Astrocyte (in vitro differentiated cells and primary cell): ENCODE measurements around the gene SUN2. TPM values are rescaled to one million over a fixed set of nuclear protein-coding genes. Genes with fewer than 3 reads are reported as not detected.

Experiments used
- DNase-seq: peaks from one replicate; pipeline ENCODE4 v3.0.0-alpha.2; 2010; ENCODE audit warnings: low read depth
- FAIRE-seq: peaks from 2 replicates; lab custom pipeline; 2011; peaks lifted over from hg19 to GRCh38; lab: Jason Lieb, UNC
- H2AFZ ChIP-seq: 2 replicates; pipeline ENCODE4 v1.6.0; 2012; ENCODE audit warnings: low read depth, low read length, inconsistent platforms
- H3K27ac ChIP-seq: 2 replicates; pipeline ENCODE4 v1.5.1; 2011; ENCODE audit warnings: low read depth, low read length, inconsistent platforms
- H3K27me3 ChIP-seq: 2 replicates; pipeline ENCODE4 v1.6.0; 2011; ENCODE audit warnings: low read length, inconsistent platforms; ENCODE audit not compliant: insufficient read depth
- H3K36me3 ChIP-seq: 2 replicates; pipeline ENCODE4 v1.5.1; 2011; ENCODE audit warnings: low read length, inconsistent platforms; ENCODE audit not compliant: insufficient read depth
- H3K4me1 ChIP-seq: 2 replicates; pipeline ENCODE4 v1.5.1; 2011; ENCODE audit warnings: low read length, inconsistent platforms; ENCODE audit not compliant: insufficient read depth
- H3K4me2 ChIP-seq: 2 replicates; pipeline ENCODE4 v1.6.0; 2012; ENCODE audit warnings: low read length, inconsistent platforms
- H3K4me3 ChIP-seq: 2 replicates; pipeline ENCODE4 v1.5.1; 2011; ENCODE audit warnings: low read depth, mild to moderate bottlenecking, low read length, inconsistent platforms; ENCODE audit not compliant: insufficient read depth
- H3K79me2 ChIP-seq: 2 replicates; pipeline ENCODE4 v1.6.0; 2012; ENCODE audit warnings: mild to moderate bottlenecking, low read length, inconsistent platforms; ENCODE audit not compliant: insufficient read depth
- H3K9ac ChIP-seq: 2 replicates; pipeline ENCODE4 v1.6.0; 2012; ENCODE audit warnings: mild to moderate bottlenecking, low read length, inconsistent platforms
- H3K9me3 ChIP-seq: 2 replicates; pipeline ENCODE4 v1.5.1; 2012; ENCODE audit warnings: low read depth, mild to moderate bottlenecking, low read length, inconsistent platforms; ENCODE audit not compliant: insufficient read depth
- H4K20me1 ChIP-seq: 2 replicates; pipeline ENCODE4 v1.6.0; 2012; ENCODE audit warnings: low read length, inconsistent platforms; ENCODE audit not compliant: insufficient read depth
- H3K27ac Mint-ChIP-seq: one replicate; pipeline ENCODE4 v1.8.0; 2021; ENCODE audit warnings: mild to moderate bottlenecking, mixed read lengths; ENCODE audit not compliant: unreplicated experiment
- H3K27me3 Mint-ChIP-seq: one replicate; pipeline ENCODE4 v1.8.0; 2021; ENCODE audit warnings: low read depth, mixed read lengths; ENCODE audit not compliant: unreplicated experiment
- H3K36me3 Mint-ChIP-seq: one replicate; pipeline ENCODE4 v1.8.0; 2021; ENCODE audit warnings: low read depth, mixed read lengths; ENCODE audit not compliant: unreplicated experiment
- H3K4me1 Mint-ChIP-seq: one replicate; pipeline ENCODE4 v1.8.0; 2021; ENCODE audit warnings: low read depth, mixed read lengths; ENCODE audit not compliant: unreplicated experiment
- H3K4me3 Mint-ChIP-seq: one replicate; pipeline ENCODE4 v1.8.0; 2021; ENCODE audit warnings: mild to moderate bottlenecking, moderate library complexity, mixed read lengths; ENCODE audit not compliant: unreplicated experiment
- H3K9me3 Mint-ChIP-seq: one replicate; pipeline ENCODE4 v1.8.0; 2021; ENCODE audit warnings: mild to moderate bottlenecking, mixed read lengths; ENCODE audit not compliant: unreplicated experiment
- EZH2 ChIP-seq: IDR thresholded peaks from 2 replicates; pipeline ENCODE4 v1.6.1; 2012; ENCODE audit warnings: mild to moderate bottlenecking, low read length, inconsistent platforms; ENCODE audit not compliant: insufficient read depth
- total RNA-seq: library from RNA; stranded (reverse); gene quantifications from 2 replicates; pipeline ENCODE4 v1.2.1, GENCODE V29; 2021
- TF ChIP-seq, protein P1 (sequence below): IDR thresholded peaks from 2 replicates; pipeline ENCODE4 v1.5.1; 2011; ENCODE audit warnings: low read depth, mild to moderate bottlenecking, inconsistent platforms, low read length, moderate library complexity; ENCODE audit not compliant: insufficient read depth

The SUN2 gene
- total RNA-seq, 1 donor from 2014 or later: 46.5 TPM

DNA sequence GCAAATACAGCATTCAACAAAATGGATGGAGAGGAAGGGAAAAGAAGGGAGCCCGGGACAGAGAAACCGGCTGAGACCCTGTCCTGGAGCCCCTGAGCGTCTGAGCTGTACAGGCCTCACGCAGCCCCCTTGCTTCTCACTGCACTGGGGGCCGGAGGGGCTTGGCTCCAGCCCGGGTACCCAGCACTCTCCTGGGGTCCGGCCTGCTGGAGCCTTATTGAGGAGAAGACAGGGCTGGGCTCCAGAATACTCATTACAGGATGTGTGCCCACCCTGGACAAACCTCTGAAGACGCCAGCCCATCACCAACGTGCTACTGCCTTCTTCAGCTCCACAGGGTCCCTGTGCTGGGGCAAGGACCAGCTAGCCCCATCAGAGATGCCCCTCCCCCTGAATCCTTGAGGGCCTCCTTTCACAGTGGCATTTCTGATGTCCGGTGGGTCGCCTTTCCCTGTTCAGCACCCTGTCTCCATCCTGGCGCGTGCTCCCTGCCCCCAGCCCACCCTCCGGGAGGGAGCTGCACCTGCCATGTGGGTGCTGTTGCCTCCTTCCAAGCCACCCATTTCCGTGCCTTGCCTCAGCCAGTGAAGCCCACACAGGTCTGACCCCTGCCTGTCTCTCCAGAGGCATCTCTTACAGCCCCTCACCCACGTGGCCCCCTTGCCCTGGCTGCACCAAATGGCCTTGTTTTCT lies 14.6 kb upstream of the SUN2 start:
- Histone ChIP-seq H3K79me2 (no peaks in the 10 kb centered on the region), H3K9me3 (no peaks in the 10 kb centered on the region), H3K27ac (no peak overlapping the region), H3K9ac (no peak overlapping the region), H3K4me1 (no peaks in the 10 kb centered on the region), H3K36me3 (no peaks in the 10 kb centered on the region), H4K20me1 (no peaks in the 10 kb centered on the region), H3K4me3 (no peak overlapping the region), H3K4me2 (no peak overlapping the region), H3K27me3 (no peaks in the 10 kb centered on the region), H2AFZ (no peak overlapping the region)
- no peaks in the 10 kb centered on the region for H3K4me1 Mint-ChIP-seq
- TF ChIP-seq EZH2: no peak
- TF ChIP-seq, protein P1, sequence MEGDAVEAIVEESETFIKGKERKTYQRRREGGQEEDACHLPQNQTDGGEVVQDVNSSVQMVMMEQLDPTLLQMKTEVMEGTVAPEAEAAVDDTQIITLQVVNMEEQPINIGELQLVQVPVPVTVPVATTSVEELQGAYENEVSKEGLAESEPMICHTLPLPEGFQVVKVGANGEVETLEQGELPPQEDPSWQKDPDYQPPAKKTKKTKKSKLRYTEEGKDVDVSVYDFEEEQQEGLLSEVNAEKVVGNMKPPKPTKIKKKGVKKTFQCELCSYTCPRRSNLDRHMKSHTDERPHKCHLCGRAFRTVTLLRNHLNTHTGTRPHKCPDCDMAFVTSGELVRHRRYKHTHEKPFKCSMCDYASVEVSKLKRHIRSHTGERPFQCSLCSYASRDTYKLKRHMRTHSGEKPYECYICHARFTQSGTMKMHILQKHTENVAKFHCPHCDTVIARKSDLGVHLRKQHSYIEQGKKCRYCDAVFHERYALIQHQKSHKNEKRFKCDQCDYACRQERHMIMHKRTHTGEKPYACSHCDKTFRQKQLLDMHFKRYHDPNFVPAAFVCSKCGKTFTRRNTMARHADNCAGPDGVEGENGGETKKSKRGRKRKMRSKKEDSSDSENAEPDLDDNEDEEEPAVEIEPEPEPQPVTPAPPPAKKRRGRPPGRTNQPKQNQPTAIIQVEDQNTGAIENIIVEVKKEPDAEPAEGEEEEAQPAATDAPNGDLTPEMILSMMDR: no peak
- H3K27ac Mint-ChIP-seq: no peak overlapping the region
- H3K9me3 Mint-ChIP-seq: no peaks in the 10 kb centered on the region
- FAIRE-seq (no peak), DNase-seq (no peak)
- no peak overlapping the region for H3K4me3 Mint-ChIP-seq
- no peaks in the 10 kb centered on the region for H3K36me3 Mint-ChIP-seq
- peaks cover 13% of the 10 kb centered on the region for H3K27me3 Mint-ChIP-seq

- Histone ChIP-seq H3K27ac (no peak overlapping the region), H3K4me2 (no peak overlapping the region), H3K36me3 (no peaks in the 10 kb centered on the region), H3K9me3 (no peaks in the 10 kb centered on the region), H3K27me3 (no peaks in the 10 kb centered on the region), H3K9ac (no peak overlapping the region), H3K4me1 (peaks cover 10% of the 10 kb centered on the region), H3K4me3 (no peak overlapping the region), H4K20me1 (no peaks in the 10 kb centered on the region), H2AFZ (no peak overlapping the region), H3K79me2 (no peaks in the 10 kb centered on the region)
- H3K4me3 Mint-ChIP-seq: no peak overlapping the region
- H3K4me1 Mint-ChIP-seq: no peaks in the 10 kb centered on the region
- H3K27me3 Mint-ChIP-seq: peaks cover 13% of the 10 kb centered on the region
- DNase-seq (no peak), FAIRE-seq (no peak)
- H3K36me3 Mint-ChIP-seq: no peaks in the 10 kb centered on the region
- H3K27ac Mint-ChIP-seq: no peak overlapping the region
- no peaks in the 10 kb centered on the region for H3K9me3 Mint-ChIP-seq
- no peak for TF ChIP-seq EZH2
- TF ChIP-seq, protein P1: no peak
Observed at GRCh38 chr22:38768036-38768435, 12.2 kb upstream of the SUN2 start.

GRCh38 chr22:38767313-38767712 lies 11.5 kb upstream of the SUN2 start:
- Mint-ChIP-seq H3K27ac (no peak overlapping the region), H3K4me1 (no peaks in the 10 kb centered on the region), H3K27me3 (peaks cover 13% of the 10 kb centered on the region), H3K36me3 (no peaks in the 10 kb centered on the region), H3K9me3 (no peaks in the 10 kb centered on the region), H3K4me3 (no peak overlapping the region)
- H3K79me2 ChIP-seq: no peaks in the 10 kb centered on the region
- H4K20me1 ChIP-seq: no peaks in the 10 kb centered on the region
- H3K4me3 ChIP-seq: no peak overlapping the region
- H3K4me2 ChIP-seq: no peak overlapping the region
- no peak overlapping the region for H2AFZ ChIP-seq
- peaks cover 10% of the 10 kb centered on the region for H3K4me1 ChIP-seq
- FAIRE-seq: no peak
- H3K9me3 ChIP-seq: no peaks in the 10 kb centered on the region
- no peak overlapping the region for H3K27ac ChIP-seq
- H3K36me3 ChIP-seq: no peaks in the 10 kb centered on the region
- H3K27me3 ChIP-seq: no peaks in the 10 kb centered on the region
- no peak overlapping the region for H3K9ac ChIP-seq
- no peak for DNase-seq
- TF ChIP-seq, protein P1: no peak
- no peak for TF ChIP-seq EZH2
